Astrocyte (in vitro differentiated cells and primary cell): ENCODE data around the gene GNAI2. TPM values are rescaled to one million over a fixed set of nuclear protein-coding genes. Genes with fewer than 3 reads are reported as not detected.
"Not testable (repeated sequence)": the region's sequence is repeated elsewhere in the genome, so short reads cannot be mapped to it uniquely, and the experiment has no call there.

Source experiments
- DNase-seq: peaks from one replicate; pipeline ENCODE4 v3.0.0-alpha.2; 2010; ENCODE audit warnings: low read depth
- FAIRE-seq: peaks from 2 replicates; lab custom pipeline; 2011; peaks lifted over from hg19 to GRCh38; lab: Jason Lieb, UNC
- H2AFZ ChIP-seq: 2 replicates; pipeline ENCODE4 v1.6.0; 2012; ENCODE audit warnings: low read depth, low read length, inconsistent platforms
- H3K27ac ChIP-seq: 2 replicates; pipeline ENCODE4 v1.5.1; 2011; ENCODE audit warnings: low read depth, low read length, inconsistent platforms
- H3K27me3 ChIP-seq: 2 replicates; pipeline ENCODE4 v1.6.0; 2011; ENCODE audit warnings: low read length, inconsistent platforms; ENCODE audit not compliant: insufficient read depth
- H3K36me3 ChIP-seq: 2 replicates; pipeline ENCODE4 v1.5.1; 2011; ENCODE audit warnings: low read length, inconsistent platforms; ENCODE audit not compliant: insufficient read depth
- H3K4me1 ChIP-seq: 2 replicates; pipeline ENCODE4 v1.5.1; 2011; ENCODE audit warnings: low read length, inconsistent platforms; ENCODE audit not compliant: insufficient read depth
- H3K4me2 ChIP-seq: 2 replicates; pipeline ENCODE4 v1.6.0; 2012; ENCODE audit warnings: low read length, inconsistent platforms
- H3K4me3 ChIP-seq: 2 replicates; pipeline ENCODE4 v1.5.1; 2011; ENCODE audit warnings: low read depth, mild to moderate bottlenecking, low read length, inconsistent platforms; ENCODE audit not compliant: insufficient read depth
- H3K79me2 ChIP-seq: 2 replicates; pipeline ENCODE4 v1.6.0; 2012; ENCODE audit warnings: mild to moderate bottlenecking, low read length, inconsistent platforms; ENCODE audit not compliant: insufficient read depth
- H3K9ac ChIP-seq: 2 replicates; pipeline ENCODE4 v1.6.0; 2012; ENCODE audit warnings: mild to moderate bottlenecking, low read length, inconsistent platforms
- H3K9me3 ChIP-seq: 2 replicates; pipeline ENCODE4 v1.5.1; 2012; ENCODE audit warnings: low read depth, mild to moderate bottlenecking, low read length, inconsistent platforms; ENCODE audit not compliant: insufficient read depth
- H4K20me1 ChIP-seq: 2 replicates; pipeline ENCODE4 v1.6.0; 2012; ENCODE audit warnings: low read length, inconsistent platforms; ENCODE audit not compliant: insufficient read depth
- H3K27ac Mint-ChIP-seq: one replicate; pipeline ENCODE4 v1.8.0; 2021; ENCODE audit warnings: mild to moderate bottlenecking, mixed read lengths; ENCODE audit not compliant: unreplicated experiment
- H3K27me3 Mint-ChIP-seq: one replicate; pipeline ENCODE4 v1.8.0; 2021; ENCODE audit warnings: low read depth, mixed read lengths; ENCODE audit not compliant: unreplicated experiment
- H3K36me3 Mint-ChIP-seq: one replicate; pipeline ENCODE4 v1.8.0; 2021; ENCODE audit warnings: low read depth, mixed read lengths; ENCODE audit not compliant: unreplicated experiment
- H3K4me1 Mint-ChIP-seq: one replicate; pipeline ENCODE4 v1.8.0; 2021; ENCODE audit warnings: low read depth, mixed read lengths; ENCODE audit not compliant: unreplicated experiment
- H3K4me3 Mint-ChIP-seq: one replicate; pipeline ENCODE4 v1.8.0; 2021; ENCODE audit warnings: mild to moderate bottlenecking, moderate library complexity, mixed read lengths; ENCODE audit not compliant: unreplicated experiment
- H3K9me3 Mint-ChIP-seq: one replicate; pipeline ENCODE4 v1.8.0; 2021; ENCODE audit warnings: mild to moderate bottlenecking, mixed read lengths; ENCODE audit not compliant: unreplicated experiment
- EZH2 ChIP-seq: IDR thresholded peaks from 2 replicates; pipeline ENCODE4 v1.6.1; 2012; ENCODE audit warnings: mild to moderate bottlenecking, low read length, inconsistent platforms; ENCODE audit not compliant: insufficient read depth
- total RNA-seq: library from RNA; stranded (reverse); gene quantifications from 2 replicates; pipeline ENCODE4 v1.2.1, GENCODE V29; 2021
- TF ChIP-seq, protein P1 (sequence below): IDR thresholded peaks from 2 replicates; pipeline ENCODE4 v1.5.1; 2011; ENCODE audit warnings: low read depth, mild to moderate bottlenecking, inconsistent platforms, low read length, moderate library complexity; ENCODE audit not compliant: insufficient read depth

GNAI2 gene
- total RNA-seq, 1 donor from 2014 or later: 381 TPM

DNA sequence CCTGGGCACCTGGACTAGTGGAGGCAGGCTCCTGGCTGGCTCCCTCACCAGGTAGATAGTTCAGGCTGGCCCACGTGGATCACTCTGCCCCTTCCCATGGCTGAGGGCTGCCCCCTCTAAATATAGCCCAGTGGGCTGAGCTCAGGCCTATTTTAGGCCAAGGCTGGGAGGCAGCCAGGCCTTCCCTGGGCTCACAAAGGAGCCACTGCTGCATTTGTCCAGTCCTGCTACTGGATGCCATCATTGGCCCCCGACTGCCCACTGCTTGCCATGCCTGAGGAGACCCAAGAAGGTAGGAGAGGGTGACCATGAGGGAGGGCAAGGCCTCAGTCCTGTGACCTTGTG is 42.8 kb downstream of the GNAI2 start, which contains the start of gene LSMEM2:
LSMEM2 (plus strand) TSS at position 208 of the 345 bp plus-strand sequence; CDS start at position 235, 27 bp downstream.
- Histone ChIP-seq H3K4me1 (no peaks in the 10 kb centered on the region), H2AFZ (no peak within 1 kb of the TSS), H3K27me3 (peaks cover 19% of the 10 kb centered on the region), H3K9ac (no peak within 1 kb of the TSS), H3K79me2 (no peaks in the 10 kb centered on the region), H3K4me3 (no peak within 1 kb of the TSS), H3K27ac (no peak within 1 kb of the TSS), H4K20me1 (peaks cover 3% of the 10 kb centered on the region), H3K9me3 (no peaks in the 10 kb centered on the region), H3K36me3 (no peaks in the 10 kb centered on the region), H3K4me2 (no peak within 1 kb of the TSS)
- no peak for DNase-seq
- FAIRE-seq: no peak
- TF ChIP-seq, protein P1, sequence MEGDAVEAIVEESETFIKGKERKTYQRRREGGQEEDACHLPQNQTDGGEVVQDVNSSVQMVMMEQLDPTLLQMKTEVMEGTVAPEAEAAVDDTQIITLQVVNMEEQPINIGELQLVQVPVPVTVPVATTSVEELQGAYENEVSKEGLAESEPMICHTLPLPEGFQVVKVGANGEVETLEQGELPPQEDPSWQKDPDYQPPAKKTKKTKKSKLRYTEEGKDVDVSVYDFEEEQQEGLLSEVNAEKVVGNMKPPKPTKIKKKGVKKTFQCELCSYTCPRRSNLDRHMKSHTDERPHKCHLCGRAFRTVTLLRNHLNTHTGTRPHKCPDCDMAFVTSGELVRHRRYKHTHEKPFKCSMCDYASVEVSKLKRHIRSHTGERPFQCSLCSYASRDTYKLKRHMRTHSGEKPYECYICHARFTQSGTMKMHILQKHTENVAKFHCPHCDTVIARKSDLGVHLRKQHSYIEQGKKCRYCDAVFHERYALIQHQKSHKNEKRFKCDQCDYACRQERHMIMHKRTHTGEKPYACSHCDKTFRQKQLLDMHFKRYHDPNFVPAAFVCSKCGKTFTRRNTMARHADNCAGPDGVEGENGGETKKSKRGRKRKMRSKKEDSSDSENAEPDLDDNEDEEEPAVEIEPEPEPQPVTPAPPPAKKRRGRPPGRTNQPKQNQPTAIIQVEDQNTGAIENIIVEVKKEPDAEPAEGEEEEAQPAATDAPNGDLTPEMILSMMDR: no peak
- TF ChIP-seq EZH2: no peak
- Mint-ChIP-seq H3K9me3 (no peaks in the 10 kb centered on the region), H3K36me3 (peaks cover 6% of the 10 kb centered on the region), H3K4me1 (peaks cover 2% of the 10 kb centered on the region), H3K27ac (no peak within 1 kb of the TSS), H3K27me3 (peaks cover 19% of the 10 kb centered on the region), H3K4me3 (no peak within 1 kb of the TSS)

DNA sequence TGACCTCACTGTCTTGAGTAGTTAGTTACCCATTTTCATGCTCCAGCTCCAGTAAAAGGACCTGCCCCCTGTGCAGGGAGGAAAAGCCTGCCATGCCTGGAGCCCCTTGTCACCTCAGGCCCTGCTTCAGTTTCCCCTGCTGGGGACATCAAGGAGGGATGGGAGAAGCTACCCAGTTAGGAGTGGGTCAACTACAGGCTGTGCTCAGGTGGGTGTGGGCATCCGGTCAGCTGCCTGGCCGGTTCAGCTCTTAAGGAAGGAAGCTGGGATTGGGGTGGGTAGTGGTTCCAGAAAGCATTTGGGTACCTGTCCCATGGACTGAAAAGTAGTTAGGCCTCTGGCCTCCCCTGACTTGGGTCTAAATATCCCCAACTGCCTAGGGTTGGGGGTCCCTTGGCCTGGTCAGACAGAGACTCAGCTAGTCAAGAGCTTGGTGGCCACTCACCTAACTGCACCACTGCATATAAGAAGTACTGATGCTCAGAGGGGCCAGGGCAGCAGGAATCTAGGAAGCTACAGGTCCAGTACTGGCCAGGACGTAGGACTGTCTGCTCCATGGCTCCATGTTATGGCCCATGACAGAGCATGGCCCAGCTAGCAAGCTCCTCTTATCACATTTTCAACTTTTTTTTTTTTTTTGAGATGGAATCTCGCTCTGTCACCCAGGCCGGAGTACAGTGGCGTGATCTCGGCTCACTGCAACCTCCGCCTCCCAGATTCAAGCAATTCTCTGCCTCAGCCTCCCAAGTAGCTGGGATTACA is 43.4 kb downstream of the GNAI2 start:
- TF ChIP-seq EZH2: no peak
- TF ChIP-seq, protein P1: no peak
- no peaks in the 10 kb centered on the region for H3K36me3 ChIP-seq
- no peak overlapping the region for H3K27ac ChIP-seq
- H4K20me1 ChIP-seq: peaks cover 2% of the 10 kb centered on the region
- Mint-ChIP-seq H3K36me3 (peaks cover 2% of the 10 kb centered on the region), H3K9me3 (no peaks in the 10 kb centered on the region), H3K4me3 (no peak overlapping the region), H3K27ac (no peak overlapping the region), H3K4me1 (no peaks in the 10 kb centered on the region), H3K27me3 (peaks cover 14% of the 10 kb centered on the region)
- FAIRE-seq (no peak), DNase-seq (no peak)
- no peak overlapping the region for H3K9ac ChIP-seq
- H3K4me1 ChIP-seq: no peaks in the 10 kb centered on the region
- no peaks in the 10 kb centered on the region for H3K9me3 ChIP-seq
- no peak overlapping the region for H3K4me2 ChIP-seq
- no peak overlapping the region for H3K4me3 ChIP-seq
- H3K79me2 ChIP-seq: no peaks in the 10 kb centered on the region
- H2AFZ ChIP-seq: no peak overlapping the region
- H3K27me3 ChIP-seq: peaks cover 13% of the 10 kb centered on the region

DNA sequence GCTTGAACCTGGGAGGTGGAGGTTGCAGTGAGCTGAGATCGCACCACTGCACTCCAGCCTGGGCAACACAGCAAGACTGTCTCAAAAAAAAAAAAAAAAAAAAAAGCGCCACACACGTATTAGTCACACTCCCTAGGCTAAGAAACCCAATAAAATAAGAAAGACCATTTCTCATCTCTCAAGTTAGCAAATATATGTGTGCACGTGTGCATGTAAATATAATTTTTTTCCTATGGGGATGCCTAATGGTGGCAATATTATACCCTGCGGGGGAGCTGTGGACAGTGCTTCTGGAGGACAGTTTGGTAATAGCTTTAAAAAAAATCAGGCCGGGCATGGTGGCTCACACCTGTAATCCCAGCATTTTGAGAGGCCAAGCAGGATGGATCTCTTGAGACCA is 48.1 kb downstream of the GNAI2 start:
- FAIRE-seq, H3K36me3 Mint-ChIP-seq, H3K4me3 Mint-ChIP-seq: not testable (repeated sequence)

More for the DNA sequence above, 48.1 kb downstream of the GNAI2 start:
- not testable (repeated sequence) for H3K4me1 Mint-ChIP-seq, H3K9ac ChIP-seq, H3K4me3 ChIP-seq, H3K27me3 ChIP-seq, H4K20me1 ChIP-seq, H3K27ac ChIP-seq, H3K9me3 ChIP-seq, DNase-seq, H3K27ac Mint-ChIP-seq, H3K9me3 Mint-ChIP-seq, H3K4me2 ChIP-seq, H3K79me2 ChIP-seq, H3K4me1 ChIP-seq, H3K27me3 Mint-ChIP-seq, H2AFZ ChIP-seq
- H3K36me3 ChIP-seq: peaks cover 10% of the 10 kb centered on the region
